SU-DHL-6 (cell line): ENCODE data around the gene FAM3A.
A peak's percentile ranks its signal among the peaks of the same experiment; 100 is the strongest.

Source experiments
- H2AFZ ChIP-seq: fragments of 200-600 bp; sonication (generic); 2 replicates; pipeline ENCODE4 v1.6.1; 2014; ENCODE audit warnings: low read depth, mild to moderate bottlenecking, moderate library complexity, mixed read lengths, antibody characterized with exemption, low read length; ENCODE audit not compliant: severe bottlenecking
- H3F3A ChIP-seq: fragments of 200-600 bp; shearing (Covaris generic); 2 replicates; pipeline ENCODE4 v1.6.0; 2016; ENCODE audit warnings: antibody characterized with exemption, mild to moderate bottlenecking; ENCODE audit not compliant: insufficient read depth
- H3K27ac ChIP-seq: fragments of 200-600 bp; sonication (generic); 2 replicates; pipeline ENCODE4 v1.5.1; 2016; ENCODE audit warnings: low read depth, mild to moderate bottlenecking, low read length, moderate library complexity, mixed read lengths
- H3K27me3 ChIP-seq: fragments of 200-600 bp; sonication (generic), shearing (Covaris generic); 2 replicates; pipeline ENCODE4 v1.6.0; 2014; ENCODE audit warnings: mild to moderate bottlenecking, low read length
- H3K36me3 ChIP-seq: fragments of 200-600 bp; sonication (generic); 2 replicates; pipeline ENCODE4 v1.6.1; 2014; ENCODE audit warnings: mild to moderate bottlenecking, low read length, mixed read lengths
- H3K4me2 ChIP-seq: fragments of 300-600, 200-600 bp; shearing (Covaris generic), sonication (generic); 2 replicates; pipeline ENCODE4 v1.6.0; 2014; ENCODE audit warnings: low read length, low read depth, mild to moderate bottlenecking; ENCODE audit not compliant: poor library complexity, severe bottlenecking
- H3K4me3 ChIP-seq: fragments of 200-600 bp; sonication (generic); 2 replicates; pipeline ENCODE4 v1.5.1; 2014; ENCODE audit warnings: antibody characterized with exemption, low read length, mild to moderate bottlenecking, mixed read lengths; ENCODE audit not compliant: insufficient read depth, poor library complexity, severe bottlenecking
- H3K79me2 ChIP-seq: fragments of 200-600 bp; sonication (generic); 2 replicates; pipeline ENCODE4 v1.6.1; 2014; ENCODE audit warnings: mild to moderate bottlenecking, low read length, moderate library complexity; ENCODE audit not compliant: insufficient read depth
- H3K9ac ChIP-seq: fragments of 200-600 bp; sonication (generic); 2 replicates; pipeline ENCODE4 v1.7.0; 2014; ENCODE audit warnings: mild to moderate bottlenecking, low read length
- H3K9me2 ChIP-seq: fragments of 200-600 bp; sonication (generic); replicated peaks from 2 replicates; pipeline ENCODE4 v1.6.1; 2014; ENCODE audit warnings: low read length; ENCODE audit not compliant: insufficient read depth
- H3K9me3 ChIP-seq: fragments of 200-600 bp; sonication (generic); 2 replicates; pipeline ENCODE4 v1.6.1; 2014; ENCODE audit warnings: low read length, mixed read lengths; ENCODE audit not compliant: insufficient read depth
- H4K20me1 ChIP-seq: fragments of 200-600 bp; sonication (generic); 2 replicates; pipeline ENCODE4 v1.6.1; 2014; ENCODE audit warnings: low read depth, mild to moderate bottlenecking, antibody characterized with exemption, low read length, moderate library complexity, mixed read lengths
- CTCF ChIP-seq: fragments of 200-600 bp; sonication (generic); IDR thresholded peaks from one replicate; pipeline ENCODE4 v1.5.1; 2017; ENCODE audit warnings: antibody characterized with exemption, mild to moderate bottlenecking, low read length, moderate library complexity; ENCODE audit not compliant: insufficient read depth, poor library complexity, severe bottlenecking
- EZH2phosphoT487 ChIP-seq: fragments of 200-600 bp; sonication (generic), shearing (Covaris generic); conservative IDR thresholded peaks from 2 replicates; pipeline ENCODE4 v1.6.1; 2018; ENCODE audit warnings: mild to moderate bottlenecking, antibody characterized with exemption, low read length, moderate library complexity, mixed read lengths

FAM3A gene

GRCh38 chrX:154539077-154539476 lies 23.0 kb upstream of the FAM3A start:
- Histone ChIP-seq H4K20me1 (no peaks in the 10 kb centered on the region), H3K4me3 (no peak overlapping the region), H3K79me2 (no peaks in the 10 kb centered on the region), H3K4me2 (no peak overlapping the region), H3K36me3 (no peaks in the 10 kb centered on the region), H3F3A (no peaks in the 10 kb centered on the region), H3K9me3 (no peaks in the 10 kb centered on the region), H3K9me2 (no peaks in the 10 kb centered on the region), H2AFZ (no peak overlapping the region), H3K27me3 (no peaks in the 10 kb centered on the region), H3K27ac (no peak overlapping the region), H3K9ac (no peak overlapping the region)
- TF ChIP-seq CTCF = no peak
- no peak for TF ChIP-seq EZH2phosphoT487

GRCh38 chrX:154535892-154536291 lies 19.9 kb upstream of the FAM3A start:
- no peaks in the 10 kb centered on the region for H3K36me3 ChIP-seq

GRCh38 chrX:154534526-154535322 lies 18.7 kb upstream of the FAM3A start:
- Histone ChIP-seq H4K20me1 (no peaks in the 10 kb centered on the region), H3K27ac (no peak overlapping the region), H3K79me2 (no peaks in the 10 kb centered on the region), H3K36me3 (no peaks in the 10 kb centered on the region), H3K9ac (0 out of 2 replicates have a peak overlapping the region, but pooled peaks have one; percentile 22), H3K27me3 (no peaks in the 10 kb centered on the region), H3K4me2 (no peak overlapping the region), H3F3A (no peaks in the 10 kb centered on the region), H3K9me3 (no peaks in the 10 kb centered on the region), H2AFZ (no peak overlapping the region), H3K9me2 (no peaks in the 10 kb centered on the region), H3K4me3 (no peak overlapping the region)
- TF ChIP-seq EZH2phosphoT487 (no peak), CTCF (peak; percentile 90)

More at GRCh38 chrX:154535892-154536291, 19.9 kb upstream of the FAM3A start:
- H4K20me1 ChIP-seq = no peaks in the 10 kb centered on the region
- no peak overlapping the region for H3K4me2 ChIP-seq
- no peak overlapping the region for H3K4me3 ChIP-seq
- H3K27ac ChIP-seq = no peak overlapping the region
- H3K9ac ChIP-seq = no peak overlapping the region
- TF ChIP-seq EZH2phosphoT487 (no peak), CTCF (no peak)
- no peaks in the 10 kb centered on the region for H3K9me3 ChIP-seq
- no peaks in the 10 kb centered on the region for H3K27me3 ChIP-seq
- no peaks in the 10 kb centered on the region for H3K79me2 ChIP-seq
- H3K9me2 ChIP-seq = no peaks in the 10 kb centered on the region
- H2AFZ ChIP-seq = no peak overlapping the region
- no peaks in the 10 kb centered on the region for H3F3A ChIP-seq
